ENCODE measurements around the gene RAB8B. TPM values are rescaled to one million over a fixed set of nuclear protein-coding genes. Genes with fewer than 3 reads are reported as not detected.

The RAB8B gene
- total RNA-seq, 1 experiment from 2014 or later, result 8.5 TPM

GRCh38 chr15:63308491-63308890 lies 119.1 kb downstream of the RAB8B start:
- H3K4me2 ChIP-seq (ENCODE audit: low read length), result no peak overlapping the region
- no peaks in the 10 kb centered on the region for H3K36me3 ChIP-seq (ENCODE audit: low read depth, low read length)
- no peaks in the 10 kb centered on the region for H3K27me3 ChIP-seq (ENCODE audit: low read length)
- CTCF ChIA-PET, result no interaction called here
- no peak overlapping the region for H3K27ac ChIP-seq (ENCODE audit: low read length)
- no peaks in the 10 kb centered on the region for H3K4me1 ChIP-seq (ENCODE audit: insufficient read depth, low read length)
- TF ChIP-seq EZH2phosphoT487 (IDR thresholded peaks at IDR 0.05; ENCODE audit: borderline replicate concordance, low read length) (no peak), EZH2 (IDR thresholded peaks at IDR 0.05; ENCODE audit: low read length, unreplicated experiment) (no peak), CTCF (conservative IDR thresholded peaks at IDR 0.05; ENCODE audit: low read depth, low read length) (no peak)
- no peaks in the 10 kb centered on the region for H3K9me2 ChIP-seq (replicated peaks; ENCODE audit: low read length)
- H3K9me3 ChIP-seq (ENCODE audit: low read length), result no peaks in the 10 kb centered on the region
- BruUV-seq (replicated peaks), result no TSS peak
- H4K20me1 ChIP-seq (ENCODE audit: low read length), result no peaks in the 10 kb centered on the region
- no peaks in the 10 kb centered on the region for H3K79me2 ChIP-seq (ENCODE audit: low read length)
- ATAC-seq (no peak), DNase-seq (no peak)
- POLR2A ChIA-PET (ENCODE audit: unreplicated experiment), result interaction anchor here (0.6 kb wide), 1 partner anchor 412 kb away, joined by 4 read pairs; no protein-coding TSS in a partner anchor
- intact Hi-C loops (cut with micrococcal nuclease), result no loop called here
- no peak overlapping the region for H3K9ac ChIP-seq (ENCODE audit: low read length)
- H3K4me3 ChIP-seq (ENCODE audit: low read length), result no peak overlapping the region
- no peak overlapping the region for H2AFZ ChIP-seq (ENCODE audit: low read length)
- no peaks in the 10 kb centered on the region for H3F3A ChIP-seq (ENCODE audit: low read length, unreplicated experiment)

GRCh38 chr15:63308947-63309346 lies 119.5 kb downstream of the RAB8B start:
- Histone ChIP-seq H3K27me3 (ENCODE audit: low read length) (no peaks in the 10 kb centered on the region), H3K4me1 (ENCODE audit: insufficient read depth, low read length) (no peaks in the 10 kb centered on the region), H3K9ac (ENCODE audit: low read length) (no peak overlapping the region), H3K36me3 (ENCODE audit: low read depth, low read length) (no peaks in the 10 kb centered on the region), H3K79me2 (ENCODE audit: low read length) (no peaks in the 10 kb centered on the region), H4K20me1 (ENCODE audit: low read length) (no peaks in the 10 kb centered on the region), H2AFZ (ENCODE audit: low read length) (no peak overlapping the region), H3K9me2 (replicated peaks; ENCODE audit: low read length) (no peaks in the 10 kb centered on the region), H3K9me3 (ENCODE audit: low read length) (no peaks in the 10 kb centered on the region), H3K4me2 (ENCODE audit: low read length) (no peak overlapping the region), H3K4me3 (ENCODE audit: low read length) (no peak overlapping the region), H3F3A (ENCODE audit: low read length, unreplicated experiment) (no peaks in the 10 kb centered on the region), H3K27ac (ENCODE audit: low read length) (no peak overlapping the region)
- intact Hi-C loops (cut with micrococcal nuclease), result no loop called here
- ChIA-PET POLR2A (ENCODE audit: unreplicated experiment) (no interaction called here), CTCF (no interaction called here)
- 0 out of 2 replicates have a peak, but pooled peaks have one; percentile 31 for ATAC-seq
- no peak for TF ChIP-seq EZH2 (IDR thresholded peaks at IDR 0.05; ENCODE audit: low read length, unreplicated experiment)
- no peak for TF ChIP-seq EZH2phosphoT487 (IDR thresholded peaks at IDR 0.05; ENCODE audit: borderline replicate concordance, low read length)
- TF ChIP-seq CTCF (conservative IDR thresholded peaks at IDR 0.05; ENCODE audit: low read depth, low read length), result no peak
- peak; percentile 17 for DNase-seq
- no TSS peak for BruUV-seq (replicated peaks)

- no peaks in the 10 kb centered on the region for H3F3A ChIP-seq (ENCODE audit: low read length, unreplicated experiment)
- no peak for ATAC-seq
- DNase-seq, result no peak
- H3K9me3 ChIP-seq (ENCODE audit: low read length), result no peaks in the 10 kb centered on the region
- no peak overlapping the region for H3K4me2 ChIP-seq (ENCODE audit: low read length)
- intact Hi-C loops (cut with micrococcal nuclease), result no loop called here
- no peak overlapping the region for H3K4me3 ChIP-seq (ENCODE audit: low read length)
- H2AFZ ChIP-seq (ENCODE audit: low read length), result no peak overlapping the region
- no peaks in the 10 kb centered on the region for H3K36me3 ChIP-seq (ENCODE audit: low read depth, low read length)
- no peak for TF ChIP-seq CTCF (conservative IDR thresholded peaks at IDR 0.05; ENCODE audit: low read depth, low read length)
- TF ChIP-seq EZH2 (IDR thresholded peaks at IDR 0.05; ENCODE audit: low read length, unreplicated experiment), result no peak
- no peak for TF ChIP-seq EZH2phosphoT487 (IDR thresholded peaks at IDR 0.05; ENCODE audit: borderline replicate concordance, low read length)
- no peak overlapping the region for H3K27ac ChIP-seq (ENCODE audit: low read length)
- H3K9ac ChIP-seq (ENCODE audit: low read length), result no peak overlapping the region
- no peaks in the 10 kb centered on the region for H3K9me2 ChIP-seq (replicated peaks; ENCODE audit: low read length)
- H3K79me2 ChIP-seq (ENCODE audit: low read length), result no peaks in the 10 kb centered on the region
- H3K27me3 ChIP-seq (ENCODE audit: low read length), result no peaks in the 10 kb centered on the region
- ChIA-PET CTCF (no interaction called here), POLR2A (ENCODE audit: unreplicated experiment) (no interaction called here)
- H4K20me1 ChIP-seq (ENCODE audit: low read length), result no peaks in the 10 kb centered on the region
- no peaks in the 10 kb centered on the region for H3K4me1 ChIP-seq (ENCODE audit: insufficient read depth, low read length)
- BruUV-seq (replicated peaks), result no TSS peak
Measured at GRCh38 chr15:63310646-63311045, 121.2 kb downstream of the RAB8B start.
